Parathyroid adenoma (tissue), 2 donors: ENCODE results near the gene DDAH1.

Source experiments
- H2AFZ ChIP-seq: fragments of 300-600 bp; sonication (generic); one replicate; pipeline ENCODE4 v1.7.0; 2017; ENCODE audit warnings: antibody characterized with exemption, mild to moderate bottlenecking
- H3K27ac ChIP-seq: fragments of 300-600 bp; sonication (generic); one replicate; pipeline ENCODE4 v1.7.0; 2017
- H3K27me3 ChIP-seq: fragments of 300-600 bp; sonication (generic); one replicate; pipeline ENCODE4 v1.7.0; 2017; ENCODE audit warnings: low read length; ENCODE audit not compliant: control insufficient read depth, insufficient read depth
- H3K36me3 ChIP-seq: fragments of 300-600 bp; sonication (generic); one replicate; pipeline ENCODE4 v1.7.0; 2017; ENCODE audit warnings: low read length; ENCODE audit not compliant: control insufficient read depth, insufficient read depth
- H3K4me1 ChIP-seq: fragments of 300-600 bp; sonication (generic); one replicate; pipeline ENCODE4 v1.7.0; 2017; ENCODE audit warnings: control low read depth
- H3K4me2 ChIP-seq: fragments of 300-600 bp; sonication (generic); one replicate; pipeline ENCODE4 v1.7.0; 2017; ENCODE audit warnings: low read length
- H3K4me3 ChIP-seq: fragments of 300-600 bp; sonication (generic); one replicate; pipeline ENCODE4 v1.7.0; 2017; ENCODE audit warnings: low read depth, low read length
- H3K79me2 ChIP-seq: fragments of 300-600 bp; sonication (generic); one replicate; pipeline ENCODE4 v1.7.0; 2017; ENCODE audit warnings: control low read depth
- H3K9ac ChIP-seq: fragments of 300-600 bp; sonication (generic); one replicate; pipeline ENCODE4 v1.7.0; 2017; ENCODE audit warnings: mild to moderate bottlenecking
- H3K9me3 ChIP-seq: fragments of 300-600 bp; sonication (generic); one replicate; pipeline ENCODE4 v1.7.0; 2017; ENCODE audit warnings: low read length; ENCODE audit not compliant: control insufficient read depth
- CTCF ChIP-seq: fragments of 300-600 bp; sonication (generic); IDR thresholded peaks from one replicate; pipeline ENCODE4 v1.7.0; 2017; ENCODE audit warnings: antibody characterized with exemption, mild to moderate bottlenecking
- donor health status: primary hyperparathyroidism.

Gene DDAH1

GRCh38 chr1:85295006-85295431, 169.9 kb downstream of the DDAH1 start:
- no peaks in the 10 kb centered on the region for H3K9me3 ChIP-seq
- TF ChIP-seq CTCF, result no peak
- no peak overlapping the region for H3K9ac ChIP-seq
- H3K27me3 ChIP-seq, result no peaks in the 10 kb centered on the region
- H3K4me3 ChIP-seq, result no peak overlapping the region
- H3K27ac ChIP-seq, result no peak overlapping the region
- H3K36me3 ChIP-seq, result no peaks in the 10 kb centered on the region
- no peaks in the 10 kb centered on the region for H3K79me2 ChIP-seq
- no peaks in the 10 kb centered on the region for H3K4me1 ChIP-seq
- no peak overlapping the region for H3K4me2 ChIP-seq
- H2AFZ ChIP-seq, result no peak overlapping the region

GRCh38 chr1:85290826-85291225, 174.1 kb downstream of the DDAH1 start:
- Histone ChIP-seq H3K4me2 (no peak overlapping the region), H3K27me3 (no peaks in the 10 kb centered on the region), H3K79me2 (no peaks in the 10 kb centered on the region), H3K9ac (no peak overlapping the region), H3K9me3 (no peaks in the 10 kb centered on the region), H2AFZ (no peak overlapping the region), H3K4me1 (no peaks in the 10 kb centered on the region), H3K4me3 (no peak overlapping the region), H3K36me3 (no peaks in the 10 kb centered on the region), H3K27ac (no peak overlapping the region)
- TF ChIP-seq CTCF, result no peak

GRCh38 chr1:85289848-85290335, 175.1 kb downstream of the DDAH1 start:
- H3K4me3 ChIP-seq, result no peak overlapping the region
- no peaks in the 10 kb centered on the region for H3K9me3 ChIP-seq
- no peak for TF ChIP-seq CTCF
- H3K9ac ChIP-seq, result no peak overlapping the region
- no peak overlapping the region for H3K4me2 ChIP-seq
- H3K4me1 ChIP-seq, result no peaks in the 10 kb centered on the region
- H3K27ac ChIP-seq, result no peak overlapping the region
- no peaks in the 10 kb centered on the region for H3K36me3 ChIP-seq
- no peak overlapping the region for H2AFZ ChIP-seq
- H3K27me3 ChIP-seq, result no peaks in the 10 kb centered on the region
- H3K79me2 ChIP-seq, result no peaks in the 10 kb centered on the region

GRCh38 chr1:85289207-85289847, 175.6 kb downstream of the DDAH1 start:
- Histone ChIP-seq H3K4me2 (no peak overlapping the region), H3K36me3 (no peaks in the 10 kb centered on the region), H3K79me2 (no peaks in the 10 kb centered on the region), H3K9ac (no peak overlapping the region), H3K27ac (no peak overlapping the region), H3K4me1 (no peaks in the 10 kb centered on the region), H3K9me3 (no peaks in the 10 kb centered on the region), H2AFZ (no peak overlapping the region), H3K4me3 (no peak overlapping the region), H3K27me3 (no peaks in the 10 kb centered on the region)
- no peak for TF ChIP-seq CTCF

GRCh38 chr1:85284202-85284601, 180.8 kb downstream of the DDAH1 start:
- Histone ChIP-seq H3K4me1 (no peaks in the 10 kb centered on the region), H3K36me3 (no peaks in the 10 kb centered on the region), H3K27ac (no peak overlapping the region), H3K4me2 (no peak overlapping the region), H3K9me3 (no peaks in the 10 kb centered on the region), H3K9ac (no peak overlapping the region), H3K4me3 (no peak overlapping the region), H3K27me3 (no peaks in the 10 kb centered on the region), H3K79me2 (no peaks in the 10 kb centered on the region), H2AFZ (no peak overlapping the region)
- no peak for TF ChIP-seq CTCF
